Endothelial cell of umbilical vein (primary cell): ENCODE measurements around the gene SHISA7.

Experiments
- EZH2 ChIP-seq: IDR thresholded peaks from 2 replicates; pipeline ENCODE4 v1.6.1; 2012; ENCODE audit warnings: borderline replicate concordance, low read depth, mild to moderate bottlenecking, moderate library complexity, low read length, inconsistent platforms; ENCODE audit not compliant: severe bottlenecking
- FOS ChIP-seq: IDR thresholded peaks from 2 replicates; pipeline ENCODE4 v1.6.1; 2011; ENCODE audit warnings: mild to moderate bottlenecking, low read length, moderate library complexity, borderline replicate concordance; ENCODE audit not compliant: insufficient read depth
- JUN ChIP-seq: IDR thresholded peaks from 2 replicates; pipeline ENCODE4 v1.6.1; 2011; ENCODE audit warnings: borderline replicate concordance, low read depth; ENCODE audit not compliant: insufficient read length, insufficient read depth
- MAX ChIP-seq: IDR thresholded peaks from 2 replicates; pipeline ENCODE4 v1.6.1; 2011; ENCODE audit not compliant: insufficient read depth, insufficient read length
- MYC ChIP-seq: IDR thresholded peaks from one replicate; pipeline ENCODE4 v1.6.1; 2011; ENCODE audit warnings: mild to moderate bottlenecking, low read depth, low read length
- POLR2A ChIP-seq: IDR thresholded peaks from 2 replicates; pipeline ENCODE4 v1.6.1; 2012; ENCODE audit warnings: low read depth, mild to moderate bottlenecking, control low read depth, low read length
- POLR2AphosphoS5 ChIP-seq: IDR thresholded peaks from 2 replicates; pipeline ENCODE4 v1.6.1; 2012; ENCODE audit warnings: low read depth, mild to moderate bottlenecking, control low read depth, low read length, moderate library complexity; ENCODE audit not compliant: insufficient read depth
- TF ChIP-seq, protein P1 (sequence below), 2 donors: IDR thresholded peaks; 1 replicate in 1 of 2; 2 replicates in 1 of 2; pipeline ENCODE4 v1.5.1; 2011; ENCODE audit warnings: low read length in 2 of 2, mild to moderate bottlenecking in 2 of 2, moderate library complexity in 2 of 2, control low read depth in 1 of 2, inconsistent platforms in 1 of 2, low read depth in 1 of 2; ENCODE audit not compliant: insufficient read depth in 1 of 2; ENCODE audit errors: extremely low read depth in 1 of 2

GRCh38 chr19:55451163-55451964, 8.3 kb upstream of the SHISA7 start:
- TF ChIP-seq MAX, result no peak
- no peak for TF ChIP-seq MYC
- TF ChIP-seq, protein P1, sequence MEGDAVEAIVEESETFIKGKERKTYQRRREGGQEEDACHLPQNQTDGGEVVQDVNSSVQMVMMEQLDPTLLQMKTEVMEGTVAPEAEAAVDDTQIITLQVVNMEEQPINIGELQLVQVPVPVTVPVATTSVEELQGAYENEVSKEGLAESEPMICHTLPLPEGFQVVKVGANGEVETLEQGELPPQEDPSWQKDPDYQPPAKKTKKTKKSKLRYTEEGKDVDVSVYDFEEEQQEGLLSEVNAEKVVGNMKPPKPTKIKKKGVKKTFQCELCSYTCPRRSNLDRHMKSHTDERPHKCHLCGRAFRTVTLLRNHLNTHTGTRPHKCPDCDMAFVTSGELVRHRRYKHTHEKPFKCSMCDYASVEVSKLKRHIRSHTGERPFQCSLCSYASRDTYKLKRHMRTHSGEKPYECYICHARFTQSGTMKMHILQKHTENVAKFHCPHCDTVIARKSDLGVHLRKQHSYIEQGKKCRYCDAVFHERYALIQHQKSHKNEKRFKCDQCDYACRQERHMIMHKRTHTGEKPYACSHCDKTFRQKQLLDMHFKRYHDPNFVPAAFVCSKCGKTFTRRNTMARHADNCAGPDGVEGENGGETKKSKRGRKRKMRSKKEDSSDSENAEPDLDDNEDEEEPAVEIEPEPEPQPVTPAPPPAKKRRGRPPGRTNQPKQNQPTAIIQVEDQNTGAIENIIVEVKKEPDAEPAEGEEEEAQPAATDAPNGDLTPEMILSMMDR (IDR thresholded peaks at IDR 0.05; ENCODE audit: extremely low read depth in 1 of 2, insufficient read depth in 1 of 2, low read depth in 1 of 2, low read length in 2 of 2), result no peak
- no peak for TF ChIP-seq POLR2A
- no peak for TF ChIP-seq POLR2AphosphoS5
- peak; percentile 92 for TF ChIP-seq EZH2
- no peak for TF ChIP-seq FOS
- TF ChIP-seq JUN, result no peak
